Kidney capillary endothelial cell (primary cell): ENCODE measurements around the gene NTSR2.
"Not testable (repeated sequence)": the region's sequence is repeated elsewhere in the genome, so short reads cannot be mapped to it uniquely, and the experiment has no call there.

Experiments used
- DNase-seq: peaks from one replicate; pipeline ENCODE4 v3.0.0-alpha.2; 2018; ENCODE audit warnings: low spot score

NTSR2 gene

GRCh38 chr2:11679486-11680181 lies 9.6 kb upstream of the NTSR2 start:
- no peak for DNase-seq

GRCh38 chr2:11679016-11679415 lies 9.0 kb upstream of the NTSR2 start:
- no peak for DNase-seq

GRCh38 chr2:11678306-11678960 lies 8.4 kb upstream of the NTSR2 start:
- DNase-seq, result no peak

- no peak for DNase-seq
Observed at GRCh38 chr2:11677136-11678055, 7.4 kb upstream of the NTSR2 start.

GRCh38 chr2:11676640-11677039 lies 6.6 kb upstream of the NTSR2 start:
- no peak for DNase-seq

GRCh38 chr2:11675423-11676112 lies 5.6 kb upstream of the NTSR2 start:
- no peak for DNase-seq

- no peak for DNase-seq
Observed at GRCh38 chr2:11674983-11675382, 5.0 kb upstream of the NTSR2 start.

- no peak for DNase-seq
Observed at GRCh38 chr2:11672407-11672806, 2.4 kb upstream of the NTSR2 start.

- DNase-seq, result no peak
Observed at GRCh38 chr2:11667866-11668637, 1.9 kb downstream of the NTSR2 start.

- no peak for DNase-seq
Observed at GRCh38 chr2:11667194-11667593, 2.8 kb downstream of the NTSR2 start.

- DNase-seq, result no peak
Observed at GRCh38 chr2:11665510-11666362, 4.3 kb downstream of the NTSR2 start.

- no peak for DNase-seq
Observed at GRCh38 chr2:11665028-11665427, 5.0 kb downstream of the NTSR2 start.

GRCh38 chr2:11663427-11663826 lies 6.6 kb downstream of the NTSR2 start:
- no peak for DNase-seq

- no peak for DNase-seq
Observed at GRCh38 chr2:11662882-11663281, 7.1 kb downstream of the NTSR2 start.

GRCh38 chr2:11661891-11662435 lies 8.0 kb downstream of the NTSR2 start:
- no peak for DNase-seq

GRCh38 chr2:11660396-11660795 lies 9.6 kb downstream of the NTSR2 start:
- not testable (repeated sequence) for DNase-seq

GRCh38 chr2:11659851-11660250 lies 10.1 kb downstream of the NTSR2 start:
- no peak for DNase-seq

- DNase-seq, result no peak
Observed at GRCh38 chr2:11659115-11659475, 10.9 kb downstream of the NTSR2 start.

GRCh38 chr2:11658208-11659114 lies 11.5 kb downstream of the NTSR2 start:
- DNase-seq, result no peak
